Lower lobe of right lung (tissue), 2 donors: ENCODE measurements around the gene GUCA2B. TPM values are rescaled to one million over a fixed set of nuclear protein-coding genes. Genes with fewer than 3 reads are reported as not detected.

Experiments used
- ATAC-seq, 2 donors: fragments of 200-7000 bp; cut with Tn5 transposase; one replicate each; pipeline ENCODE4 v1.9.1; 2020 to 2022; ENCODE audit warnings: mild to moderate bottlenecking in 2 of 2, moderate library complexity in 2 of 2
- DNase-seq: peaks from one replicate; pipeline ENCODE4 v3.0.0-alpha.2; 2020
- H3K27ac ChIP-seq: fragments of 200-600 bp; one replicate; pipeline ENCODE4 v1.8.0; 2022
- H3K27me3 ChIP-seq: fragments of 200-600 bp; one replicate; pipeline ENCODE4 v1.8.0; 2022; ENCODE audit warnings: low read depth
- H3K36me3 ChIP-seq: fragments of 200-600 bp; one replicate; pipeline ENCODE4 v1.8.0; 2022; ENCODE audit warnings: mild to moderate bottlenecking
- H3K4me1 ChIP-seq: fragments of 200-600 bp; one replicate; pipeline ENCODE4 v1.8.0; 2022
- H3K4me3 ChIP-seq: fragments of 200-600 bp; one replicate; pipeline ENCODE4 v1.8.0; 2022; ENCODE audit warnings: mild to moderate bottlenecking
- H3K9me3 ChIP-seq: fragments of 200-600 bp; one replicate; pipeline ENCODE4 v1.8.0; 2022
- intact Hi-C: fragments of 100-400 bp; cut with DNase I; formaldehyde crosslinking; loops from one replicate; pipeline ENCODE4 v1.11.0; 2022
- total RNA-seq: library from RNA; stranded (reverse); fragmentation: NEBNext Ultra II Directional; extraction: Animal tissue kit (Norgen Biotek cat#: 25700); gene quantifications from one replicate; pipeline ENCODE4 v1.2.1, GENCODE V29; 2021
- TF ChIP-seq, protein P1 (sequence below): fragments of 200-600 bp; IDR thresholded peaks from one replicate; pipeline ENCODE4 v1.8.0; 2022; ENCODE audit warnings: antibody characterized with exemption, mild to moderate bottlenecking
- donor health status: DM: no; HTN: yes; CAD: no; lungs with severe emphysema.

The GUCA2B gene
- total RNA-seq, 1 donor from 2014 or later = not detected

- ATAC-seq = no peak
- Histone ChIP-seq H3K36me3 (peaks cover 72% of the 10 kb centered on the region), H3K9me3 (no peaks in the 10 kb centered on the region), H3K27me3 (no peaks in the 10 kb centered on the region), H3K4me1 (no peaks in the 10 kb centered on the region), H3K27ac (no peak overlapping the region), H3K4me3 (no peak overlapping the region)
- TF ChIP-seq, protein P1, sequence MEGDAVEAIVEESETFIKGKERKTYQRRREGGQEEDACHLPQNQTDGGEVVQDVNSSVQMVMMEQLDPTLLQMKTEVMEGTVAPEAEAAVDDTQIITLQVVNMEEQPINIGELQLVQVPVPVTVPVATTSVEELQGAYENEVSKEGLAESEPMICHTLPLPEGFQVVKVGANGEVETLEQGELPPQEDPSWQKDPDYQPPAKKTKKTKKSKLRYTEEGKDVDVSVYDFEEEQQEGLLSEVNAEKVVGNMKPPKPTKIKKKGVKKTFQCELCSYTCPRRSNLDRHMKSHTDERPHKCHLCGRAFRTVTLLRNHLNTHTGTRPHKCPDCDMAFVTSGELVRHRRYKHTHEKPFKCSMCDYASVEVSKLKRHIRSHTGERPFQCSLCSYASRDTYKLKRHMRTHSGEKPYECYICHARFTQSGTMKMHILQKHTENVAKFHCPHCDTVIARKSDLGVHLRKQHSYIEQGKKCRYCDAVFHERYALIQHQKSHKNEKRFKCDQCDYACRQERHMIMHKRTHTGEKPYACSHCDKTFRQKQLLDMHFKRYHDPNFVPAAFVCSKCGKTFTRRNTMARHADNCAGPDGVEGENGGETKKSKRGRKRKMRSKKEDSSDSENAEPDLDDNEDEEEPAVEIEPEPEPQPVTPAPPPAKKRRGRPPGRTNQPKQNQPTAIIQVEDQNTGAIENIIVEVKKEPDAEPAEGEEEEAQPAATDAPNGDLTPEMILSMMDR = no peak
- intact Hi-C loops = no loop called here
- DNase-seq = no peak
These were observed 38.9 kb downstream of the GUCA2B start for GRCh38 chr1:42192106-42192505.

DNA sequence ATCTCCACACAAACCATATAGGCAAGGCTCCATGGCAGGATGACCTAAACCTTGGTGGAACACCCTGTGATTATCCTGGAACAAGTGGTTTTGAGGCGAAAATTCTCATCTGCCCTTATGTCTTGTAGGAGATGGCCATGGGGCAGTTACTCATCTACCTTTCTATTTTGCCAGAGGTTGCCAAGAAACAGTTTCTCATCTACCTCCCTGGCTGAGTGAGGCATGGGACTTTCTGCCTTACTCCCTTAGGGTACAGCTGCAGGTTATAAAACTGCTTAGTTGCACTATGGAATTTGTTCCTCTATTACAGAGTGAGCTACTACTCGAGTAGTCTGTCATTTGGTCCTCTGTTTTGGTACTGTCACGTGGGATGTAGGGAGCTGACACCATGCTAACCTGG, 42.6 kb downstream of the GUCA2B start:
- DNase-seq (no peak), ATAC-seq (no peak)
- Histone ChIP-seq H3K4me1 (no peaks in the 10 kb centered on the region), H3K4me3 (no peak overlapping the region), H3K9me3 (no peaks in the 10 kb centered on the region), H3K36me3 (peaks cover 53% of the 10 kb centered on the region), H3K27me3 (no peaks in the 10 kb centered on the region), H3K27ac (no peak overlapping the region)
- TF ChIP-seq, protein P1 = no peak
- intact Hi-C loops = no loop called here

DNA sequence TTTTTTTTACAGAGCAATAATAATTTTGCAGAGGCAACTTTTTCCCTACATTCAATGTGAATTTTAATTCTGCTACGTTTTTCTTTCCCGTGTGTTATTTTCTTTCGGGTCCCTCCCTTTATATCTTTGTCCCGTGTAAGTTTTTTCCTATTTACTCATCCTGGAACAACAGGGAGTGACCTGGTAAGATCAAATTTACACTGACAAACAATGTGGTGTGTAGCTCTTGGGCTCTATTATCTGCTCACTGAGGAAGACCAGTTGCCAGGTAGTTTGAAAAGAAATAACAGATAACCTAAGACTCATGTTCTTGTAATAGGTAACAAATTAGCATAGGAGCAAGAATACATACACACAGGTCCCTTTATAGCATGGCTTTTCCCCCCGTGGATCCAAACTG, 45.0 kb downstream of the GUCA2B start:
- Histone ChIP-seq H3K9me3 (peaks cover 9% of the 10 kb centered on the region), H3K27ac (no peak overlapping the region), H3K27me3 (no peaks in the 10 kb centered on the region), H3K36me3 (peaks cover 42% of the 10 kb centered on the region), H3K4me3 (no peak overlapping the region), H3K4me1 (no peaks in the 10 kb centered on the region)
- TF ChIP-seq, protein P1 = no peak
- ATAC-seq = no peak
- intact Hi-C loops = no loop called here
- DNase-seq = no peak

GRCh38 chr1:42201986-42202385, 48.8 kb downstream of the GUCA2B start:
- no peak overlapping the region for H3K27ac ChIP-seq
- peaks cover 9% of the 10 kb centered on the region for H3K9me3 ChIP-seq
- H3K27me3 ChIP-seq = no peaks in the 10 kb centered on the region
- intact Hi-C loops = no loop called here
- no peak overlapping the region for H3K4me3 ChIP-seq
- DNase-seq (no peak), ATAC-seq (no peak)
- H3K36me3 ChIP-seq = peaks cover 14% of the 10 kb centered on the region
- H3K4me1 ChIP-seq = no peaks in the 10 kb centered on the region
- TF ChIP-seq, protein P1 = no peak

Other genes with a start within 250 kb of the GUCA2B start
- gene HIVEP3, start 234.5 kb upstream of the GUCA2B start, total RNA-seq = 11.6 TPM
- not detected for gene GUCA2A, start 11.3 kb downstream of the GUCA2B start, total RNA-seq
- 44.0 TPM for gene FOXJ3, start 181.8 kb downstream of the GUCA2B start, total RNA-seq
- 7.1 TPM for gene RIMKLA, start 227.4 kb downstream of the GUCA2B start, total RNA-seq